Panc1 (cell line): Measurements from ENCODE around the gene PYGO2. TPM values are rescaled to one million over a fixed set of nuclear protein-coding genes. Genes with fewer than 3 reads are reported as not detected.
"Not testable (repeated sequence)": the region's sequence is repeated elsewhere in the genome, so short reads cannot be mapped to it uniquely, and the experiment has no call there.

Experiments
- ATAC-seq: fragments of 200-7000 bp; cut with Tn5 transposase; 2 replicates; pipeline ENCODE4 v1.9.1; 2020; ENCODE audit warnings: mild to moderate bottlenecking, moderate library complexity
- BruUV-seq: library from RNA; stranded (reverse); fragments of 400-500 nt; replicated peaks from 2 replicates; lab custom pipeline; 2021; lab: Mats Ljungman, UMichigan
- CTCF ChIA-PET: fragments of 300-600 bp; sonication (Branson Sonifier 250); formaldehyde crosslinking; loops from one replicate; lab custom pipeline; 2022; ENCODE audit warnings: antibody characterized with exemption; lab: Charles Lee
- POLR2A ChIA-PET: fragments of 300-600 bp; sonication (Branson Sonifier 250); formaldehyde crosslinking; loops from one replicate; lab custom pipeline; 2022; ENCODE audit warnings: antibody characterized with exemption; lab: Charles Lee
- DNase-seq: peaks from one replicate; pipeline ENCODE4 v3.0.0-alpha.2; 2010; ENCODE audit warnings: low read depth, low spot score
- H3K27ac ChIP-seq: 2 replicates; pipeline ENCODE4 v1.5.1; 2011; ENCODE audit warnings: mild to moderate bottlenecking, low read length, inconsistent platforms
- H3K27me3 ChIP-seq: fragments of 200-500 bp; sonication (Bioruptor generic); 2 replicates; pipeline ENCODE4 v1.6.0; 2014; ENCODE audit warnings: low read length, inconsistent platforms; ENCODE audit not compliant: control insufficient read depth, insufficient read depth
- H3K36me3 ChIP-seq: fragments of 200-500 bp; sonication (Bioruptor generic); 2 replicates; pipeline ENCODE4 v1.5.1; 2014; ENCODE audit warnings: inconsistent platforms, mild to moderate bottlenecking, low read length, moderate library complexity; ENCODE audit not compliant: control insufficient read depth, insufficient read depth
- H3K4me1 ChIP-seq: 2 replicates; pipeline ENCODE4 v1.5.1; 2011; ENCODE audit warnings: inconsistent platforms, mild to moderate bottlenecking, low read length, moderate library complexity; ENCODE audit not compliant: control insufficient read depth, insufficient read depth
- H3K4me3 ChIP-seq, 2 experiments: 2 replicates each; pipeline ENCODE4 v1.5.1; 2011 to 2012; ENCODE audit warnings: low read depth in 2 of 2, low read length in 2 of 2, mild to moderate bottlenecking in 2 of 2, inconsistent platforms in 1 of 2, moderate library complexity in 1 of 2
- H3K9me3 ChIP-seq: fragments of 200-500 bp; sonication (Bioruptor generic); 2 replicates; pipeline ENCODE4 v1.5.1; 2014; ENCODE audit warnings: low read depth, mild to moderate bottlenecking, inconsistent platforms, low read length, moderate library complexity; ENCODE audit not compliant: control insufficient read depth, insufficient read depth
- in situ Hi-C: cut with HindIII; loops from 2 replicates; pipeline ENCODE4 v1.10.0; 2016; ENCODE audit warnings: low sequenced_read_pairs, low pct_unique_long_range_greater_than_20kb
- intact Hi-C: fragments of 100-400 bp; cut with micrococcal nuclease; formaldehyde crosslinking; loops from one replicate; pipeline ENCODE4 v1.10.0; 2022; ENCODE audit not compliant: unreplicated experiment
- microRNA-seq: library from miRNA; unstranded; fragments of <30 nt; microRNA quantifications from one replicate; pipeline ENCODE4 v1.1.0, GENCODE V29; 2020; ENCODE audit not compliant: unreplicated experiment
- total RNA-seq: library from RNA; stranded (reverse); gene quantifications from one replicate; pipeline ENCODE4 v1.2.1, GENCODE V29; 2021; ENCODE audit not compliant: unreplicated experiment

PYGO2 gene
- total RNA-seq, 1 experiment from 2014 or later, result 41.1 TPM

DNA sequence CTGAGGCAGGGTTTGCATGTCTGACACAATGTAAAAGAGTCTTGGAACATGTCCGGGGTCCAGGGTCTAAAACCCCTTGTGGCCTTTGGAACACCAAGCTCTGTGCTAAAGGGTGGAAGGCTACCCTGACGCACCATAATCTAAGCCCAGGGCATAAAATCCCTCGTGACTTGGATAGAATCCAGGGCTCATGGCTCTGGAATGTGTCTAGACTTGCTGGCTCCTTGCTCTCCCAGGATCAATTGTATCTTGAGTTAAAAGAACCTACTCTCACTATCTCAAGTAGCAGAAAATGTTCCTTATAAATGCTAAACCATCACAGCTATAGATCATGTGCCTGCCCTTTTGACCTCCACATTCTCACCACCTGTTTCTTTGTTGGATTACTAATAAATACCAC lies 53.5 kb downstream of the PYGO2 start:
- H3K27me3 ChIP-seq, BruUV-seq, H3K27ac ChIP-seq, intact Hi-C loops, H3K4me1 ChIP-seq, H3K4me3 ChIP-seq, CTCF ChIA-PET, H3K36me3 ChIP-seq, H3K9me3 ChIP-seq, ATAC-seq, in situ Hi-C loops, DNase-seq: not testable (repeated sequence)
- POLR2A ChIA-PET, result interaction anchor here (0.6 kb wide), 1 partner anchor 11 kb away, joined by 9 read pairs; no protein-coding TSS in a partner anchor

Small RNAs within 50 kb of the gene (microRNA-seq; reads per million reads assigned to microRNA genes)
- gene MIR4258, result not detected

Other genes starting within 250 kb of the PYGO2 start
- 0.05 TPM for gene KCNN3, start 91.5 kb downstream of the PYGO2 start, total RNA-seq
- 42.2 TPM for gene PMVK, start 25.1 kb downstream of the PYGO2 start, total RNA-seq
- 40.7 TPM for gene PBXIP1, start 5.7 kb downstream of the PYGO2 start, total RNA-seq
- gene SHC1, start 9.0 kb upstream of the PYGO2 start, total RNA-seq, result 373 TPM
- gene CKS1B, start 12.9 kb upstream of the PYGO2 start, total RNA-seq, result 212 TPM
- 72.8 TPM for gene FLAD1, start 21.6 kb upstream of the PYGO2 start, total RNA-seq
- 0.67 TPM for gene LENEP, start 31.8 kb upstream of the PYGO2 start, total RNA-seq
- 55.8 TPM for gene ZBTB7B, start 41.0 kb upstream of the PYGO2 start, total RNA-seq
- gene DCST2, start 72.0 kb upstream of the PYGO2 start, total RNA-seq, result 0.13 TPM
- not detected for gene DCST1, start 72.0 kb upstream of the PYGO2 start, total RNA-seq
- 41.7 TPM for gene ADAM15, start 89.5 kb upstream of the PYGO2 start, total RNA-seq
- gene EFNA4, start 102.0 kb upstream of the PYGO2 start, total RNA-seq, result 8.0 TPM
- 2.3 TPM for gene EFNA3, start 117.1 kb upstream of the PYGO2 start, total RNA-seq
- gene EFNA1, start 166.1 kb upstream of the PYGO2 start, total RNA-seq, result 23.8 TPM
- gene SLC50A1, start 174.1 kb upstream of the PYGO2 start, total RNA-seq, result 67.4 TPM
- 66.0 TPM for gene DPM3, start 178.7 kb upstream of the PYGO2 start, total RNA-seq
- gene KRTCAP2, start 211.5 kb upstream of the PYGO2 start, total RNA-seq, result 155 TPM
- 3.8 TPM for gene TRIM46, start 212.1 kb upstream of the PYGO2 start, total RNA-seq
- gene THBS3, start 246.1 kb upstream of the PYGO2 start, total RNA-seq, result 35.9 TPM
- 53.6 TPM for gene MTX1, start 246.9 kb upstream of the PYGO2 start, total RNA-seq